ENCODE measurements around the gene KRTAP5-1.
A peak's percentile ranks its signal among the peaks of the same experiment; 100 is the strongest.

The KRTAP5-1 gene

GRCh38 chr11:1628506-1629325 lies 43.6 kb upstream of the KRTAP5-1 start:
- Histone ChIP-seq H3F3A (ENCODE audit: insufficient read depth, low read length) (no peaks in the 10 kb centered on the region), H3K27me3 (replicated peaks; ENCODE audit: insufficient read depth, low read length) (peaks cover 95% of the 10 kb centered on the region), H3K9me2 (replicated peaks; ENCODE audit: insufficient read depth, low read length) (no peaks in the 10 kb centered on the region), H3K4me1 (ENCODE audit: low read length) (peaks cover 6% of the 10 kb centered on the region; the same call in 1 of the 2 replicates), H3K9me3 (replicated peaks; ENCODE audit: insufficient read depth, low read length) (no peaks in the 10 kb centered on the region), H3K9ac (ENCODE audit: low read length) (no peak overlapping the region), H2AFZ (ENCODE audit: low read length) (no peak overlapping the region), H3K79me2 (ENCODE audit: low read length) (no peaks in the 10 kb centered on the region), H4K20me1 (ENCODE audit: insufficient read depth, low read length) (no peaks in the 10 kb centered on the region), H3K4me3 (ENCODE audit: low read length) (no peak overlapping the region), H3K27ac (ENCODE audit: low read length) (no peak overlapping the region), H3K4me2 (ENCODE audit: low read depth, low read length) (no peak overlapping the region), H3K36me3 (replicated peaks; ENCODE audit: insufficient read depth, low read length) (no peaks in the 10 kb centered on the region)
- DNase-seq, result peak; percentile 32
- TF ChIP-seq EZH2 (optimal IDR thresholded peaks at IDR 0.05; ENCODE audit: low read depth, low read length) (no peak), EZH2phosphoT487 (IDR thresholded peaks at IDR 0.05; ENCODE audit: low read length) (no peak), CTCF (IDR thresholded peaks at IDR 0.05; ENCODE audit: low read length) (peak; percentile 94)

GRCh38 chr11:1625541-1625940 lies 40.5 kb upstream of the KRTAP5-1 start:
- Histone ChIP-seq H3F3A (ENCODE audit: insufficient read depth, low read length) (no peaks in the 10 kb centered on the region), H3K27me3 (replicated peaks; ENCODE audit: insufficient read depth, low read length) (peaks cover 93% of the 10 kb centered on the region), H2AFZ (ENCODE audit: low read length) (no peak overlapping the region), H3K9me2 (replicated peaks; ENCODE audit: insufficient read depth, low read length) (no peaks in the 10 kb centered on the region), H3K4me1 (ENCODE audit: low read length) (no peaks in the 10 kb centered on the region), H3K4me2 (ENCODE audit: low read depth, low read length) (no peak overlapping the region), H3K36me3 (replicated peaks; ENCODE audit: insufficient read depth, low read length) (no peaks in the 10 kb centered on the region), H3K27ac (ENCODE audit: low read length) (no peak overlapping the region), H3K4me3 (ENCODE audit: low read length) (no peak overlapping the region), H3K9ac (ENCODE audit: low read length) (no peak overlapping the region), H3K79me2 (ENCODE audit: low read length) (no peaks in the 10 kb centered on the region), H4K20me1 (ENCODE audit: insufficient read depth, low read length) (no peaks in the 10 kb centered on the region), H3K9me3 (replicated peaks; ENCODE audit: insufficient read depth, low read length) (no peaks in the 10 kb centered on the region)
- TF ChIP-seq EZH2phosphoT487 (IDR thresholded peaks at IDR 0.05; ENCODE audit: low read length) (no peak), CTCF (IDR thresholded peaks at IDR 0.05; ENCODE audit: low read length) (no peak), EZH2 (optimal IDR thresholded peaks at IDR 0.05; ENCODE audit: low read depth, low read length) (no peak)
- no peak for DNase-seq

- TF ChIP-seq EZH2phosphoT487 (IDR thresholded peaks at IDR 0.05; ENCODE audit: low read length), result no peak
- TF ChIP-seq CTCF (IDR thresholded peaks at IDR 0.05; ENCODE audit: low read length), result no peak
- TF ChIP-seq EZH2 (optimal IDR thresholded peaks at IDR 0.05; ENCODE audit: low read depth, low read length), result no peak
- peaks cover 96% of the 10 kb centered on the region for H3K27me3 ChIP-seq (replicated peaks; ENCODE audit: insufficient read depth, low read length)
These were observed 39.5 kb upstream of the KRTAP5-1 start for GRCh38 chr11:1624621-1625020.

More at GRCh38 chr11:1624621-1625020, 39.5 kb upstream of the KRTAP5-1 start:
- Histone ChIP-seq H3K9me2 (replicated peaks; ENCODE audit: insufficient read depth, low read length) (no peaks in the 10 kb centered on the region), H3K27ac (ENCODE audit: low read length) (no peak overlapping the region), H4K20me1 (ENCODE audit: insufficient read depth, low read length) (no peaks in the 10 kb centered on the region), H3K4me3 (ENCODE audit: low read length) (no peak overlapping the region), H3K79me2 (ENCODE audit: low read length) (no peaks in the 10 kb centered on the region), H3K4me2 (ENCODE audit: low read depth, low read length) (no peak overlapping the region), H3K9me3 (replicated peaks; ENCODE audit: insufficient read depth, low read length) (no peaks in the 10 kb centered on the region), H2AFZ (ENCODE audit: low read length) (no peak overlapping the region), H3F3A (ENCODE audit: insufficient read depth, low read length) (no peaks in the 10 kb centered on the region), H3K4me1 (ENCODE audit: low read length) (no peaks in the 10 kb centered on the region), H3K36me3 (replicated peaks; ENCODE audit: insufficient read depth, low read length) (no peaks in the 10 kb centered on the region), H3K9ac (ENCODE audit: low read length) (no peak overlapping the region)
- DNase-seq, result no peak

Data from MM.1S (cell line).